Erythroblast (primary cell): ENCODE results near the gene CDYL2.

Experiments
- DNase-seq, 2 experiments: peaks; one replicate each; lab custom pipeline; 2025; lab: John Stamatoyannopoulos, UW
- GATA1 ChIP-seq: IDR thresholded peaks from 2 replicates; pipeline ENCODE4 v1.6.1; 2011; ENCODE audit warnings: low read depth, mild to moderate bottlenecking, control low read depth, low read length, moderate library complexity
- POLR2A ChIP-seq: IDR thresholded peaks from 2 replicates; pipeline ENCODE4 v1.6.1; 2011; ENCODE audit warnings: mild to moderate bottlenecking, low read length

CDYL2 gene

GRCh38 chr16:80672379-80672778 is 132.0 kb downstream of the CDYL2 start:
- no peak for DNase-seq
- TF ChIP-seq GATA1, result no peak
- TF ChIP-seq POLR2A, result no peak

GRCh38 chr16:80671281-80671849 is 133.0 kb downstream of the CDYL2 start:
- DNase-seq, result no peak
- no peak for TF ChIP-seq GATA1
- TF ChIP-seq POLR2A, result no peak

GRCh38 chr16:80670170-80670865 is 134.1 kb downstream of the CDYL2 start:
- no peak for TF ChIP-seq POLR2A
- no peak for TF ChIP-seq GATA1

GRCh38 chr16:80669673-80670072 is 134.7 kb downstream of the CDYL2 start:
- TF ChIP-seq GATA1 (no peak), POLR2A (no peak)
- no peak for DNase-seq

More at GRCh38 chr16:80670170-80670865, 134.1 kb downstream of the CDYL2 start:
- no peak for DNase-seq

- TF ChIP-seq POLR2A (no peak), GATA1 (no peak)
- no peak for DNase-seq
Observed at GRCh38 chr16:80667925-80668324, 136.5 kb downstream of the CDYL2 start.

GRCh38 chr16:80667251-80667560 is 137.2 kb downstream of the CDYL2 start:
- no peak for TF ChIP-seq GATA1
- no peak for TF ChIP-seq POLR2A
- no peak for DNase-seq

- no peak for TF ChIP-seq POLR2A
- no peak for TF ChIP-seq GATA1
Observed at GRCh38 chr16:80666378-80667250, 137.8 kb downstream of the CDYL2 start.

GRCh38 chr16:80665356-80665755 is 139.0 kb downstream of the CDYL2 start:
- DNase-seq, result no peak
- TF ChIP-seq POLR2A (no peak), GATA1 (no peak)

More at GRCh38 chr16:80666378-80667250, 137.8 kb downstream of the CDYL2 start:
- no peak for DNase-seq

- TF ChIP-seq GATA1 (no peak), POLR2A (no peak)
- DNase-seq, result no peak
Observed at GRCh38 chr16:80664786-80665185, 139.6 kb downstream of the CDYL2 start.

- no peak for DNase-seq
- TF ChIP-seq GATA1 (no peak), POLR2A (no peak)
Observed at GRCh38 chr16:80664226-80664625, 140.2 kb downstream of the CDYL2 start.

GRCh38 chr16:80663078-80663477 is 141.3 kb downstream of the CDYL2 start:
- TF ChIP-seq GATA1 (no peak), POLR2A (no peak)
- DNase-seq, result no peak

- DNase-seq, result no peak
- no peak for TF ChIP-seq POLR2A
- no peak for TF ChIP-seq GATA1
Observed at GRCh38 chr16:80659865-80660264, 144.5 kb downstream of the CDYL2 start.

- DNase-seq, result no peak
- no peak for TF ChIP-seq POLR2A
- no peak for TF ChIP-seq GATA1
Observed at GRCh38 chr16:80656711-80657150, 147.7 kb downstream of the CDYL2 start.

GRCh38 chr16:80656161-80656560 is 148.2 kb downstream of the CDYL2 start:
- no peak for TF ChIP-seq GATA1
- TF ChIP-seq POLR2A, result no peak
- DNase-seq, result no peak
